HepG2 (cell line): ENCODE results near the gene TIAM2. TPM values are rescaled to one million over a fixed set of nuclear protein-coding genes. Genes with fewer than 3 reads are reported as not detected.

Experiments
- CBX1 ChIP-seq: IDR thresholded peaks from one replicate; pipeline ENCODE4 v1.6.1; 2016; ENCODE audit warnings: antibody characterized with exemption, low read depth
- ETV5 ChIP-seq: IDR thresholded peaks from 2 replicates; pipeline ENCODE4 v1.6.1; 2018; ENCODE audit warnings: missing biosample characterization, missing genetic modification reagents, inconsistent platforms, borderline replicate concordance
- FOSL2 ChIP-seq: sonication (generic); formaldehyde crosslinking; IDR thresholded peaks from 2 replicates; pipeline ENCODE4 v1.4.0; 2020; ENCODE audit warnings: missing genetic modification reagents
- FOXA3 ChIP-seq: IDR thresholded peaks from 2 replicates; pipeline ENCODE4 v1.6.1; 2016; ENCODE audit warnings: missing genetic modification reagents, missing compliant biosample characterization
- MEF2D ChIP-seq: sonication (generic); formaldehyde crosslinking; IDR thresholded peaks from 2 replicates; pipeline ENCODE4 v1.5.1; 2020; ENCODE audit warnings: mild to moderate bottlenecking, missing genetic modification reagents
- MXD4 ChIP-seq: IDR thresholded peaks from 2 replicates; pipeline ENCODE4 v1.6.1; 2016; ENCODE audit warnings: mild to moderate bottlenecking, missing biosample characterization, missing genetic modification reagents
- RAD21 ChIP-seq: fragments of 450-650 bp; formaldehyde crosslinking; IDR thresholded peaks from 2 replicates; pipeline ENCODE4 v1.5.0; 2020; ENCODE audit warnings: mild to moderate bottlenecking
- RCOR2 ChIP-seq: IDR thresholded peaks from 2 replicates; pipeline ENCODE4 v1.6.1; 2016; ENCODE audit warnings: missing biosample characterization, missing genetic modification reagents
- RELA ChIP-seq: sonication (generic); formaldehyde crosslinking; IDR thresholded peaks from 2 replicates; pipeline ENCODE4 v1.4.0; 2020; ENCODE audit warnings: missing genetic modification reagents
- RFX1 ChIP-seq: fragments of 450-650 bp; IDR thresholded peaks from 2 replicates; pipeline ENCODE4 v1.6.1; 2017
- THYN1 ChIP-seq: sonication (generic); formaldehyde crosslinking; IDR thresholded peaks from 2 replicates; pipeline ENCODE4 v1.8.1; 2023; ENCODE audit warnings: low read depth, mild to moderate bottlenecking, moderate library complexity, missing genetic modification reagents, borderline replicate concordance
- ZFP1 ChIP-seq: IDR thresholded peaks from 2 replicates; pipeline ENCODE4 v1.6.1; 2016
- ZNF558 ChIP-seq: sonication (generic); formaldehyde crosslinking; IDR thresholded peaks from 2 replicates; pipeline ENCODE4 v1.9.0; 2022; ENCODE audit warnings: mild to moderate bottlenecking, missing genetic modification reagents, borderline replicate concordance
- polyA plus RNA-seq, 8 experiments: library from polyadenylated mRNA; depleted of rRNA in 3 of 8; stranded (reverse) in 7 of 8; unstranded in 1 of 8; fragments of >200 nt; fragmentation: Illumina TruSeq in 4 of 8; extraction: Trizol in 4 of 8; gene quantifications; 2 replicates each; pipeline versions ENCODE4 v1.2.1 to v1.2.3, GENCODE V29; 2011 to 2016; ENCODE audit warnings: low read depth in 4 of 8, missing spikeins in 1 of 8, mixed read lengths in 1 of 8; ENCODE audit not compliant: insufficient read depth in 1 of 8
- total RNA-seq, 5 experiments: library from RNA; depleted of rRNA; stranded (reverse); fragments of >200 nt; fragmentation: Illumina TruSeq; extraction: Trizol; gene quantifications; 2 replicates each; pipeline ENCODE4 v1.2.3, GENCODE V29; 2016; ENCODE audit warnings: low read depth in 1 of 5
- TF ChIP-seq, protein P1 (sequence below): sonication (generic); formaldehyde crosslinking; IDR thresholded peaks from 2 replicates; pipeline ENCODE4 v1.5.1; 2020; ENCODE audit warnings: mild to moderate bottlenecking, missing genetic modification reagents, moderate library complexity
- TF ChIP-seq, protein P2 (sequence below): IDR thresholded peaks from 2 replicates; pipeline ENCODE4 v1.6.1; 2018; ENCODE audit warnings: missing genetic modification reagents
- TF ChIP-seq, protein P3 (sequence below): IDR thresholded peaks from 2 replicates; pipeline ENCODE4 v1.6.1; 2016; ENCODE audit warnings: low read depth, borderline replicate concordance
- TF ChIP-seq, protein P4 (sequence below): sonication (generic); formaldehyde crosslinking; IDR thresholded peaks from 2 replicates; pipeline ENCODE4 v1.8.1; 2023; ENCODE audit warnings: mild to moderate bottlenecking, missing genetic modification reagents
- TF ChIP-seq, protein P5 (sequence below): IDR thresholded peaks from 2 replicates; pipeline ENCODE4 v1.6.1; 2016; ENCODE audit warnings: missing genetic modification reagents, missing compliant biosample characterization
- TF ChIP-seq, protein P6 (sequence below): sonication (generic); formaldehyde crosslinking; IDR thresholded peaks from 2 replicates; pipeline ENCODE4 v1.4.0; 2020; ENCODE audit warnings: missing genetic modification reagents, borderline replicate concordance
- TF ChIP-seq, protein P7 (sequence below): sonication (generic); formaldehyde crosslinking; IDR thresholded peaks from 2 replicates; pipeline ENCODE4 v1.5.0; 2020; ENCODE audit warnings: mild to moderate bottlenecking, missing genetic modification reagents

TIAM2 gene
- total and polyA plus RNA-seq, 2 of the 13 experiments (the other 11 are each of a cell fraction or from before 2014, with no cell fraction given): 4.1 to 4.5 TPM

DNA sequence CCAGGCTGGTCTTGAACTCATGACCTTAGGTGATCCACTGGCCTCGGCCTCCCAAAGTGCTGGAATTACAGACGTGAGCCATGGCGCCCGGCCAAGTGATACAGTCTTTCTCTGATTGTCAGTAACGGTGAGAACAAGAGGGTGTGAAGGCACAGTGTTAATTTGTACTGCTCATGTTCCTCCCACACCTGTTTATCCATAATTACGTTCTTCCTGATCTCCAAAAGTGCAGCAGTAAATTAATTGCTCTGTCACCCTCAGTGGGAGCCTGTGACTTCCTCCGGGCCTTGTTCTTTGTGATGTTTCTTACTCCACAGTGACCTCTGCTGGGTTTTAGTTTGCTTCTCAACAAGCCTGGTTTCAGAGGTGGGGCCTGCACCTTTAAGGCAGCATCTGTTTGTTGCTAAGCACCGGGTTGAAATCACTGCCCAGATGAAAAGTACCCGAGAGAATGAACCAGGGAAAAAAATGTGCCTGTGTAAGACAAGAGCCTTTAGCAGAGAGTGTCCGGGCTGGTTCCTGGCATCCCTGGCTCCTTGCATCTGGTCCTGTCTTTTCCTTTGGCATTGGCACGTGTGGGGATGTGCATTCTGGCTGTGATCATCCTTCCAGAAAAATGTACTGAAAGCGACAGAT is 179.6 kb downstream of the TIAM2 start (continued):
- TF ChIP-seq, protein P1, sequence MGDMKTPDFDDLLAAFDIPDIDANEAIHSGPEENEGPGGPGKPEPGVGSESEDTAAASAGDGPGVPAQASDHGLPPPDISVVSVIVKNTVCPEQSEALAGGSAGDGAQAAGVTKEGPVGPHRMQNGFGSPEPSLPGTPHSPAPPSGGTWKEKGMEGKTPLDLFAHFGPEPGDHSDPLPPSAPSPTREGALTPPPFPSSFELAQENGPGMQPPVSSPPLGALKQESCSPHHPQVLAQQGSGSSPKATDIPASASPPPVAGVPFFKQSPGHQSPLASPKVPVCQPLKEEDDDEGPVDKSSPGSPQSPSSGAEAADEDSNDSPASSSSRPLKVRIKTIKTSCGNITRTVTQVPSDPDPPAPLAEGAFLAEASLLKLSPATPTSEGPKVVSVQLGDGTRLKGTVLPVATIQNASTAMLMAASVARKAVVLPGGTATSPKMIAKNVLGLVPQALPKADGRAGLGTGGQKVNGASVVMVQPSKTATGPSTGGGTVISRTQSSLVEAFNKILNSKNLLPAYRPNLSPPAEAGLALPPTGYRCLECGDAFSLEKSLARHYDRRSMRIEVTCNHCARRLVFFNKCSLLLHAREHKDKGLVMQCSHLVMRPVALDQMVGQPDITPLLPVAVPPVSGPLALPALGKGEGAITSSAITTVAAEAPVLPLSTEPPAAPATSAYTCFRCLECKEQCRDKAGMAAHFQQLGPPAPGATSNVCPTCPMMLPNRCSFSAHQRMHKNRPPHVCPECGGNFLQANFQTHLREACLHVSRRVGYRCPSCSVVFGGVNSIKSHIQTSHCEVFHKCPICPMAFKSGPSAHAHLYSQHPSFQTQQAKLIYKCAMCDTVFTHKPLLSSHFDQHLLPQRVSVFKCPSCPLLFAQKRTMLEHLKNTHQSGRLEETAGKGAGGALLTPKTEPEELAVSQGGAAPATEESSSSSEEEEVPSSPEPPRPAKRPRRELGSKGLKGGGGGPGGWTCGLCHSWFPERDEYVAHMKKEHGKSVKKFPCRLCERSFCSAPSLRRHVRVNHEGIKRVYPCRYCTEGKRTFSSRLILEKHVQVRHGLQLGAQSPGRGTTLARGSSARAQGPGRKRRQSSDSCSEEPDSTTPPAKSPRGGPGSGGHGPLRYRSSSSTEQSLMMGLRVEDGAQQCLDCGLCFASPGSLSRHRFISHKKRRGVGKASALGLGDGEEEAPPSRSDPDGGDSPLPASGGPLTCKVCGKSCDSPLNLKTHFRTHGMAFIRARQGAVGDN (CRISPR knock-in tag): no peak
- TF ChIP-seq ZFP1 (CRISPR knock-in tag): no peak
- TF ChIP-seq ZNF558 (CRISPR knock-in tag): no peak
- TF ChIP-seq, protein P2, sequence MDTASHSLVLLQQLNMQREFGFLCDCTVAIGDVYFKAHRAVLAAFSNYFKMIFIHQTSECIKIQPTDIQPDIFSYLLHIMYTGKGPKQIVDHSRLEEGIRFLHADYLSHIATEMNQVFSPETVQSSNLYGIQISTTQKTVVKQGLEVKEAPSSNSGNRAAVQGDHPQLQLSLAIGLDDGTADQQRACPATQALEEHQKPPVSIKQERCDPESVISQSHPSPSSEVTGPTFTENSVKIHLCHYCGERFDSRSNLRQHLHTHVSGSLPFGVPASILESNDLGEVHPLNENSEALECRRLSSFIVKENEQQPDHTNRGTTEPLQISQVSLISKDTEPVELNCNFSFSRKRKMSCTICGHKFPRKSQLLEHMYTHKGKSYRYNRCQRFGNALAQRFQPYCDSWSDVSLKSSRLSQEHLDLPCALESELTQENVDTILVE: 0 out of 2 replicates have a peak, but pooled peaks have one; percentile 26
- TF ChIP-seq RCOR2 (CRISPR knock-in tag): no peak
- TF ChIP-seq, protein P3, sequence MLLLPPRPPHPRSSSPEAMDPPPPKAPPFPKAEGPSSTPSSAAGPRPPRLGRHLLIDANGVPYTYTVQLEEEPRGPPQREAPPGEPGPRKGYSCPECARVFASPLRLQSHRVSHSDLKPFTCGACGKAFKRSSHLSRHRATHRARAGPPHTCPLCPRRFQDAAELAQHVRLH (CRISPR knock-in tag): peak; percentile 28; the same call in 1 of the 2 replicates
- TF ChIP-seq, protein P4, sequence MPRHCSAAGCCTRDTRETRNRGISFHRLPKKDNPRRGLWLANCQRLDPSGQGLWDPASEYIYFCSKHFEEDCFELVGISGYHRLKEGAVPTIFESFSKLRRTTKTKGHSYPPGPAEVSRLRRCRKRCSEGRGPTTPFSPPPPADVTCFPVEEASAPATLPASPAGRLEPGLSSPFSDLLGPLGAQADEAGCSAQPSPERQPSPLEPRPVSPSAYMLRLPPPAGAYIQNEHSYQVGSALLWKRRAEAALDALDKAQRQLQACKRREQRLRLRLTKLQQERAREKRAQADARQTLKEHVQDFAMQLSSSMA (CRISPR knock-in tag): peak; percentile 57; the same call in 1 of the 2 replicates
- 0 out of 2 replicates have a peak, but pooled peaks have one; percentile 28 for TF ChIP-seq ETV5 (CRISPR knock-in tag)
- no peak for TF ChIP-seq MEF2D (CRISPR knock-in tag)
- 0 out of 2 replicates have a peak, but pooled peaks have one; percentile 21 for TF ChIP-seq FOXA3 (CRISPR knock-in tag)
- 0 out of 2 replicates have a peak, but pooled peaks have one; percentile 37 for TF ChIP-seq MXD4 (CRISPR knock-in tag)
- TF ChIP-seq, protein P5, sequence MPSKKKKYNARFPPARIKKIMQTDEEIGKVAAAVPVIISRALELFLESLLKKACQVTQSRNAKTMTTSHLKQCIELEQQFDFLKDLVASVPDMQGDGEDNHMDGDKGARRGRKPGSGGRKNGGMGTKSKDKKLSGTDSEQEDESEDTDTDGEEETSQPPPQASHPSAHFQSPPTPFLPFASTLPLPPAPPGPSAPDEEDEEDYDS (CRISPR knock-in tag): 0 out of 2 replicates have a peak, but pooled peaks have one; percentile 19
- TF ChIP-seq CBX1: no peak
- TF ChIP-seq, protein P6, sequence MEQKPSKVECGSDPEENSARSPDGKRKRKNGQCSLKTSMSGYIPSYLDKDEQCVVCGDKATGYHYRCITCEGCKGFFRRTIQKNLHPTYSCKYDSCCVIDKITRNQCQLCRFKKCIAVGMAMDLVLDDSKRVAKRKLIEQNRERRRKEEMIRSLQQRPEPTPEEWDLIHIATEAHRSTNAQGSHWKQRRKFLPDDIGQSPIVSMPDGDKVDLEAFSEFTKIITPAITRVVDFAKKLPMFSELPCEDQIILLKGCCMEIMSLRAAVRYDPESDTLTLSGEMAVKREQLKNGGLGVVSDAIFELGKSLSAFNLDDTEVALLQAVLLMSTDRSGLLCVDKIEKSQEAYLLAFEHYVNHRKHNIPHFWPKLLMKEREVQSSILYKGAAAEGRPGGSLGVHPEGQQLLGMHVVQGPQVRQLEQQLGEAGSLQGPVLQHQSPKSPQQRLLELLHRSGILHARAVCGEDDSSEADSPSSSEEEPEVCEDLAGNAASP: peak; percentile 21; the same call in 1 of the 2 replicates
- 0 out of 2 replicates have a peak, but pooled peaks have one; percentile 36 for TF ChIP-seq THYN1 (CRISPR knock-in tag)
- 0 out of 2 replicates have a peak, but pooled peaks have one; percentile 52 for TF ChIP-seq RELA (CRISPR knock-in tag)
- TF ChIP-seq RFX1: peak; percentile 5; the same call in 1 of the 2 replicates
- TF ChIP-seq FOSL2 (CRISPR knock-in tag): peak; percentile 22; the same call in 1 of the 2 replicates
- peak; percentile 72 for TF ChIP-seq RAD21 (CRISPR knock-in tag)
- TF ChIP-seq, protein P7, sequence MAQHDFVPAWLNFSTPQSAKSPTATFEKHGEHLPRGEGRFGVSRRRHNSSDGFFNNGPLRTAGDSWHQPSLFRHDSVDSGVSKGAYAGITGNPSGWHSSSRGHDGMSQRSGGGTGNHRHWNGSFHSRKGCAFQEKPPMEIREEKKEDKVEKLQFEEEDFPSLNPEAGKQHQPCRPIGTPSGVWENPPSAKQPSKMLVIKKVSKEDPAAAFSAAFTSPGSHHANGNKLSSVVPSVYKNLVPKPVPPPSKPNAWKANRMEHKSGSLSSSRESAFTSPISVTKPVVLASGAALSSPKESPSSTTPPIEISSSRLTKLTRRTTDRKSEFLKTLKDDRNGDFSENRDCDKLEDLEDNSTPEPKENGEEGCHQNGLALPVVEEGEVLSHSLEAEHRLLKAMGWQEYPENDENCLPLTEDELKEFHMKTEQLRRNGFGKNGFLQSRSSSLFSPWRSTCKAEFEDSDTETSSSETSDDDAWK: no peak
